B cell (primary cell): ENCODE data around the gene BEND5. TPM values are rescaled to one million over a fixed set of nuclear protein-coding genes. Genes with fewer than 3 reads are reported as not detected.

Experiments used
- ATAC-seq: fragments of 200-7000 bp; cut with Tn5 transposase; one replicate; pipeline ENCODE4 v1.10.0; 2021; ENCODE audit warnings: low read depth, mild to moderate bottlenecking, moderate number of reproducible peaks, moderate library complexity
- CTCF ChIA-PET: fragments of 350-600 bp; sonication (Branson Sonifier 250); formaldehyde crosslinking; loops from one replicate; lab custom pipeline; 2021; ENCODE audit warnings: antibody characterized with exemption, inconsistent platforms; lab: Charles Lee
- POLR2A ChIA-PET: fragments of 350-600 bp; sonication (Branson Sonifier 250); formaldehyde crosslinking; loops from one replicate; lab custom pipeline; 2021; ENCODE audit warnings: antibody characterized with exemption; lab: Charles Lee
- DNase-seq: peaks from one replicate; pipeline ENCODE4 v3.0.0; 2013
- H2AFZ ChIP-seq: 2 replicates; pipeline ENCODE4 v1.6.1; 2012; ENCODE audit warnings: mild to moderate bottlenecking, low read depth, low read length; ENCODE audit not compliant: insufficient read depth, poor library complexity, severe bottlenecking
- H3K27ac ChIP-seq, 2 donors: 1 replicate in 1 of 2; 2 replicates in 1 of 2; pipeline ENCODE4 v1.5.1; 2012 to 2013; ENCODE audit warnings: low read length in 2 of 2, mild to moderate bottlenecking in 2 of 2, moderate library complexity in 1 of 2
- H3K27me3 ChIP-seq, 4 experiments: fragments of 200-600 bp in 1 of 4; sonication (generic) in 1 of 4; replicated peaks in 1 of 4; 1 replicate in 2 of 4; 2 replicates in 2 of 4; pipeline versions ENCODE4 v1.6.1 to v1.7.0; 2013 to 2016; ENCODE audit warnings: low read length in 3 of 4, mild to moderate bottlenecking in 2 of 4, mixed read lengths in 1 of 4, moderate library complexity in 1 of 4; ENCODE audit not compliant: insufficient read depth in 4 of 4, control insufficient read depth in 3 of 4; ENCODE audit errors: control extremely low read depth in 1 of 4
- H3K36me3 ChIP-seq, 2 experiments: replicated peaks in 1 of 2; 1 replicate in 1 of 2; 2 replicates in 1 of 2; pipeline versions ENCODE4 v1.6.1 to v1.7.1; 2013; ENCODE audit warnings: low read length in 1 of 2; ENCODE audit not compliant: insufficient read depth in 2 of 2, control insufficient read depth in 1 of 2; ENCODE audit errors: control extremely low read depth in 1 of 2, extremely low read depth in 1 of 2
- H3K4me1 ChIP-seq, 2 donors: fragments of 200-600 bp in 1 of 2; sonication (generic) in 1 of 2; 1 replicate in 1 of 2; 2 replicates in 1 of 2; pipeline versions ENCODE4 v1.5.1 to v1.6.1; 2013 to 2017; ENCODE audit warnings: low read length in 2 of 2; ENCODE audit not compliant: control insufficient read depth in 2 of 2, insufficient read depth in 2 of 2
- H3K4me2 ChIP-seq: replicated peaks from 2 replicates; pipeline ENCODE3; 2012; ENCODE audit warnings: mild to moderate bottlenecking, low read depth, low read length; ENCODE audit not compliant: poor library complexity, severe bottlenecking
- H3K4me3 ChIP-seq, 5 experiments: fragments of 200-600 bp in 1 of 5; sonication (generic) in 1 of 5; 1 replicate in 3 of 5; 2 replicates in 2 of 5; pipeline versions ENCODE4 v1.5.1 to v1.7.0; 2011 to 2016; ENCODE audit warnings: low read length in 4 of 5, mild to moderate bottlenecking in 4 of 5, low read depth in 2 of 5, control low read depth in 1 of 5, moderate library complexity in 1 of 5; ENCODE audit not compliant: insufficient read depth in 1 of 5; ENCODE audit errors: control extremely low read depth in 1 of 5, extremely low read depth in 1 of 5
- H3K79me2 ChIP-seq: fragments of 200-600 bp; sonication (generic); one replicate; pipeline ENCODE4 v1.6.0; 2016; ENCODE audit warnings: low read length; ENCODE audit not compliant: control insufficient read depth, insufficient read depth
- H3K9ac ChIP-seq: fragments of 200-600 bp; sonication (generic); 2 replicates; pipeline ENCODE4 v1.6.1; 2017; ENCODE audit warnings: mild to moderate bottlenecking, low read length, moderate library complexity
- H3K9me3 ChIP-seq, 3 donors: one replicate each; pipeline versions ENCODE4 v1.6.1 to v1.7.1; 2013; ENCODE audit warnings: low read length in 2 of 3; ENCODE audit not compliant: control insufficient read depth in 2 of 3, insufficient read depth in 1 of 3; ENCODE audit errors: control extremely low read depth in 1 of 3
- H4K20me1 ChIP-seq: 2 replicates; pipeline ENCODE4 v1.6.0; 2012; ENCODE audit warnings: mild to moderate bottlenecking, low read length; ENCODE audit not compliant: insufficient read depth, control insufficient read depth, poor library complexity, severe bottlenecking
- H3K27ac Mint-ChIP-seq: one replicate; pipeline ENCODE4 v1.8.0; 2021; ENCODE audit warnings: mixed read lengths
- H3K27me3 Mint-ChIP-seq: one replicate; pipeline ENCODE4 v1.8.0; 2021; ENCODE audit warnings: mixed read lengths
- H3K4me1 Mint-ChIP-seq: one replicate; pipeline ENCODE4 v1.8.0; 2021; ENCODE audit warnings: mixed read lengths
- H3K4me3 Mint-ChIP-seq: one replicate; pipeline ENCODE4 v1.8.0; 2021; ENCODE audit warnings: mixed read lengths
- H3K9me3 Mint-ChIP-seq: one replicate; pipeline ENCODE4 v1.8.0; 2022; ENCODE audit warnings: mixed read lengths; ENCODE audit not compliant: insufficient read depth
- EZH2 ChIP-seq: IDR thresholded peaks from 2 replicates; pipeline ENCODE4 v1.6.1; 2012; ENCODE audit warnings: borderline replicate concordance, low read depth, mild to moderate bottlenecking, moderate library complexity, low read length; ENCODE audit not compliant: insufficient read depth, poor library complexity, severe bottlenecking
- WGBS: methylation state at CpG from one replicate; pipeline ENCODE4 v1.1.5; 2013; ENCODE audit warnings: missing lambda C conversion rate; ENCODE audit not compliant: insufficient coverage; 5-methylcytosine and 5-hydroxymethylcytosine counted together
- intact Hi-C: fragments of 100-400 bp; cut with micrococcal nuclease; formaldehyde crosslinking; loops from one replicate; pipeline ENCODE4 v1.10.0; 2022
- polyA plus RNA-seq: library from polyadenylated mRNA; depleted of rRNA; stranded (reverse); fragments of >200 nt; gene quantifications from 2 replicates; pipeline ENCODE4 v1.2.3, GENCODE V29; 2012
- total RNA-seq, 2 donors: library from RNA; stranded (reverse); fragments of 120-200 nt in 1 of 2; gene quantifications; 1 replicate in 1 of 2; 2 replicates in 1 of 2; pipeline versions ENCODE4 v1.2.3 to v1.2.4, GENCODE V29; 2013 to 2022
- TF ChIP-seq, protein P1 (sequence below): fragments of 200-600 bp; IDR thresholded peaks from one replicate; pipeline ENCODE4 v1.8.0; 2022; ENCODE audit warnings: antibody characterized with exemption, mild to moderate bottlenecking

BEND5 gene
- total and polyA plus RNA-seq, 2 donors (not counting 1 experiment from before 2014, with no cell fraction given): 19.5 to 19.7 TPM

DNA sequence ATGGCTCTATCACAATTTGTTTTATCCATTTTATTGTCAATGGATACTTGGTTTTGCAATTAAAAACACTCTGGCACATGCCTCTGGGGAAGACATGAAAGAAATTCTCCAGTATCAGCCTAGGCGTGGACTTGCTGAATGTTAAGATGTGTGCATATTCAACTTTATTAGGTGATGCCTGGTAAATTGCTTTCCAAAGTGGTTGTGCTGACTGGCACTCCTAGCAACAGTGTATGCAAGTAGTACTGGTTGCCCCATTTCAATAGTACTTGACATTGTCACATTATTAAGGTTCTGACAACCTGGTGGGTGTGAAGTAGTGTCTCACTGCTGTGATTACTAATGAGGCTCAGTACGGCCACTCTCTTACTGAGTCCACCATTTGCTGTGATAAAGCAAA, 48.1 kb downstream of the BEND5 start:
- intact Hi-C loops: no loop called here
- peaks cover 7% of the 10 kb centered on the region for H3K79me2 ChIP-seq
- Mint-ChIP-seq H3K27ac (no peak overlapping the region), H3K4me1 (no peaks in the 10 kb centered on the region), H3K9me3 (no peaks in the 10 kb centered on the region), H3K27me3 (no peaks in the 10 kb centered on the region), H3K4me3 (no peak overlapping the region)
- no peak overlapping the region for H3K9ac ChIP-seq
- no peak overlapping the region for H2AFZ ChIP-seq
- no peak overlapping the region for H3K27ac ChIP-seq
- TF ChIP-seq, protein P1, sequence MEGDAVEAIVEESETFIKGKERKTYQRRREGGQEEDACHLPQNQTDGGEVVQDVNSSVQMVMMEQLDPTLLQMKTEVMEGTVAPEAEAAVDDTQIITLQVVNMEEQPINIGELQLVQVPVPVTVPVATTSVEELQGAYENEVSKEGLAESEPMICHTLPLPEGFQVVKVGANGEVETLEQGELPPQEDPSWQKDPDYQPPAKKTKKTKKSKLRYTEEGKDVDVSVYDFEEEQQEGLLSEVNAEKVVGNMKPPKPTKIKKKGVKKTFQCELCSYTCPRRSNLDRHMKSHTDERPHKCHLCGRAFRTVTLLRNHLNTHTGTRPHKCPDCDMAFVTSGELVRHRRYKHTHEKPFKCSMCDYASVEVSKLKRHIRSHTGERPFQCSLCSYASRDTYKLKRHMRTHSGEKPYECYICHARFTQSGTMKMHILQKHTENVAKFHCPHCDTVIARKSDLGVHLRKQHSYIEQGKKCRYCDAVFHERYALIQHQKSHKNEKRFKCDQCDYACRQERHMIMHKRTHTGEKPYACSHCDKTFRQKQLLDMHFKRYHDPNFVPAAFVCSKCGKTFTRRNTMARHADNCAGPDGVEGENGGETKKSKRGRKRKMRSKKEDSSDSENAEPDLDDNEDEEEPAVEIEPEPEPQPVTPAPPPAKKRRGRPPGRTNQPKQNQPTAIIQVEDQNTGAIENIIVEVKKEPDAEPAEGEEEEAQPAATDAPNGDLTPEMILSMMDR: no peak
- TF ChIP-seq EZH2: no peak
- ATAC-seq (no peak), DNase-seq (no peak)
- ChIA-PET POLR2A (no interaction called here), CTCF (no interaction called here)
- H3K4me2 ChIP-seq: no peak overlapping the region
- H3K4me3 ChIP-seq: no peak overlapping the region
- no peaks in the 10 kb centered on the region for H3K27me3 ChIP-seq
- no peaks in the 10 kb centered on the region for H3K9me3 ChIP-seq
- whole genome bisulfite sequencing: 95% methylated on average over 2 of the region's 2 CpGs
- H3K4me1 ChIP-seq: no peaks in the 10 kb centered on the region
- peaks cover 45% of the 10 kb centered on the region for H4K20me1 ChIP-seq
- peaks cover 0 to 65% of the 10 kb centered on the region in 2 experiments for H3K36me3 ChIP-seq

DNA sequence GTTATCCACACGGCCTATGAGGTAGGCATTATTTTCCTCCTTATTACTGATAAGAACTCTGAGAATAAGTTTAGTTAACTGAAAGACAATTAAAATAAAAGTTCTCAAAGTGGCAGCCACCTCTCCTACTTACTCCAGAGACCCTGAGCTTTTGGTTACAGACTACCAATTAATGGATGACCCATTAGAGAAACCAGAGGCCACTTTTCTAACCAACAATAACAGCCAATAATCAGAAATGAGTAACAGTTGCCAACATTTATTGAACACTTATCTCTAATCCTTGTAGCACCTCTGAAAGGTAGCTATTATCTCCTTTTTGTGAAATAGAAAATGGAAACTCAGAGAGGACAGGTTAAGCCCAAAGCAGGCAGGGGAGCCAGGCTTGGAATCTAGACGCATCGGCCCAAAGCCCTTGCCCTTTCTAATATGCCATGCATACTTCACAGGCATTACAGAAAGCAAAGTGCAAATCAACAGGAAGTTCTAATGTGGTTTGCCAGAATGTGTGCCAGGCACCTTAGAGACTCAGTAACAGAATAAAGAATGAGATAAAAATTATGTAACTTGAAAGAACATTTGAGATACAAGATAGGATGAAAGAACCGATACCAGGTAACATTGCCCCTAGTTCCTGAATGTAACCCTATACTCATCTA, 50.0 kb downstream of the BEND5 start:
- no peak for DNase-seq
- ChIA-PET CTCF (interaction anchor here (1.2 kb wide), 1 partner anchor 49 kb away, joined by 5 read pairs; no protein-coding TSS in a partner anchor), POLR2A (no interaction called here)
- Histone ChIP-seq H3K4me1 (no peaks in the 10 kb centered on the region), H3K27ac (no peak overlapping the region), H3K79me2 (no peaks in the 10 kb centered on the region), H3K4me2 (no peak overlapping the region), H3K9me3 (no peaks in the 10 kb centered on the region), H4K20me1 (peaks cover 28% of the 10 kb centered on the region), H3K36me3 (peaks cover 0 to 46% of the 10 kb centered on the region in 2 experiments), H3K9ac (no peak overlapping the region), H3K4me3 (no peak overlapping the region), H3K27me3 (no peaks in the 10 kb centered on the region), H2AFZ (no peak overlapping the region)
- intact Hi-C loops: no loop called here
- TF ChIP-seq EZH2: no peak
- TF ChIP-seq, protein P1: no peak
- no peak overlapping the region for H3K27ac Mint-ChIP-seq
- no peaks in the 10 kb centered on the region for H3K4me1 Mint-ChIP-seq
- no CpG with 5 or more reads among the region's 4 CpGs for WGBS
- ATAC-seq: no peak
- no peaks in the 10 kb centered on the region for H3K27me3 Mint-ChIP-seq
- H3K9me3 Mint-ChIP-seq: no peaks in the 10 kb centered on the region
- H3K4me3 Mint-ChIP-seq: no peak overlapping the region
